Measurements from ENCODE around the gene ACTRT3. TPM values are rescaled to one million over a fixed set of nuclear protein-coding genes. Genes with fewer than 3 reads are reported as not detected.

The ACTRT3 gene
- total RNA-seq, 4 donors from 2014 or later = 0.58 to 7.4 (median 3.7) TPM

GRCh38 chr3:169787120-169787519 is 17.8 kb upstream of the ACTRT3 start:
- TF ChIP-seq CTCF (IDR thresholded peaks at IDR 0.05) (no peak), POLR2A (IDR thresholded peaks at IDR 0.05) (no peak)
- Histone ChIP-seq H3K4me3 (no peak overlapping the region), H3K4me1 (no peaks in the 10 kb centered on the region), H3K36me3 (no peaks in the 10 kb centered on the region), H3K9me3 (no peaks in the 10 kb centered on the region), H3K27ac (no peak overlapping the region), H3K27me3 (no peaks in the 10 kb centered on the region)
- no peak for DNase-seq
- intact Hi-C loops (cut with DNase I; ENCODE audit: low total_unique reads) = no loop called here

GRCh38 chr3:169781209-169781855 is 12.0 kb upstream of the ACTRT3 start:
- Histone ChIP-seq H3K27me3 (no peaks in the 10 kb centered on the region), H3K4me3 (no peak overlapping the region), H3K4me1 (peaks cover 0 to 4% of the 10 kb centered on the region in 2 donors), H3K27ac (no peak overlapping the region), H3K9me3 (no peaks in the 10 kb centered on the region), H3K36me3 (no peaks in the 10 kb centered on the region)
- intact Hi-C loops (cut with DNase I; ENCODE audit: low total_unique reads) = no loop called here
- TF ChIP-seq POLR2A (IDR thresholded peaks at IDR 0.05) = no peak
- TF ChIP-seq CTCF (IDR thresholded peaks at IDR 0.05) = no peak
- DNase-seq = no peak

DNA sequence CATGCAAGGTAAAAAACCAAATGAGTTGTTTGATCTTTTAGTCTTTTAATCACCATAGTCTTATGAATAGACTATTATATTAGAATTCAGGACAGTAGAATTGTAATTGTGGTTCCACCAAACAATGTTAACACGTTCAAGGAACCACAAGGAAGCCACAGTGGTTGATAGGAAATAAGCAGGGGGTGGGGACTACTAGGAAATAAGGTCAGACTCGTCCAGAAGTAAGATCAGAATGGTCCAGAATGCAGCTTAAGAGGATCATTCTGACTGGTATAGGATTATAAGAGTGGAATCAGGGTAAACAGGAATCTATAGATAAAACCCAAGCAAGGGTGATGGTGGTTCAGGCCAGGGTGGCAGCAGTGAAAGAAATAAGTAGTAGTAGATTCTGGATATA is 11.4 kb upstream of the ACTRT3 start:
- TF ChIP-seq POLR2A (IDR thresholded peaks at IDR 0.05) = no peak
- no peak for TF ChIP-seq CTCF (IDR thresholded peaks at IDR 0.05)
- intact Hi-C loops (cut with DNase I; ENCODE audit: low total_unique reads) = no loop called here
- Histone ChIP-seq H3K4me3 (no peak overlapping the region), H3K36me3 (no peaks in the 10 kb centered on the region), H3K27me3 (no peaks in the 10 kb centered on the region), H3K4me1 (peaks cover 0 to 4% of the 10 kb centered on the region in 2 donors), H3K27ac (no peak overlapping the region), H3K9me3 (no peaks in the 10 kb centered on the region)
- DNase-seq = no peak

GRCh38 chr3:169777822-169778221 is 8.5 kb upstream of the ACTRT3 start:
- Histone ChIP-seq H3K36me3 (no peaks in the 10 kb centered on the region), H3K4me3 (no peak overlapping the region), H3K27me3 (no peaks in the 10 kb centered on the region), H3K27ac (no peak overlapping the region), H3K4me1 (peaks cover 6 to 13% of the 10 kb centered on the region in 2 donors), H3K9me3 (no peaks in the 10 kb centered on the region)
- no peak for DNase-seq
- intact Hi-C loops (cut with DNase I; ENCODE audit: low total_unique reads) = no loop called here
- no peak for TF ChIP-seq CTCF (IDR thresholded peaks at IDR 0.05)
- no peak for TF ChIP-seq POLR2A (IDR thresholded peaks at IDR 0.05)

DNA sequence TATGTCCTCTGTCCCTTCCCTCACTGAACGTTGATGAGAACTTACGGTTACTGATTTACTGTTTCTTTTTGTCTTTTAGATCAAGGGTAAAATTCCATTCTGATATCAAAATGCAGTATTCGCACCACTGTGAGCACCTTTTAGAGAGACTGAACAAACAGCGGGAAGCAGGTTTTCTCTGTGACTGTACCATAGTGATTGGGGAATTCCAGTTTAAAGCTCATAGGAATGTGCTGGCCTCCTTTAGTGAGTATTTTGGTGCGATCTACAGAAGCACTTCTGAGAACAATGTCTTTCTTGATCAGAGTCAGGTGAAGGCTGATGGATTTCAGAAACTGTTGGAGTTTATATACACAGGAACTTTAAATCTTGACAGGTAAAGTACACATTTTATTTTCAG is 4.8 kb upstream of the ACTRT3 start:
- H3K27ac ChIP-seq = peak overlapping the region in 1 of 2 donors; percentile 98
- H3K4me3 ChIP-seq = peak overlapping the region; percentile 75 to 86
- H3K27me3 ChIP-seq = no peaks in the 10 kb centered on the region
- DNase-seq = no peak
- H3K9me3 ChIP-seq = no peaks in the 10 kb centered on the region
- TF ChIP-seq CTCF (IDR thresholded peaks at IDR 0.05) (no peak), POLR2A (IDR thresholded peaks at IDR 0.05) (no peak)
- peaks cover 6 to 13% of the 10 kb centered on the region in 2 donors for H3K4me1 ChIP-seq
- intact Hi-C loops (cut with DNase I; ENCODE audit: low total_unique reads) = no loop called here
- no peaks in the 10 kb centered on the region for H3K36me3 ChIP-seq
